Measurements from ENCODE around the gene C1orf122.

The C1orf122 gene

GRCh38 chr1:37846647-37847339, 39.2 kb downstream of the C1orf122 start:
- DNase-seq, result no peak

- no peak for DNase-seq
Observed at GRCh38 chr1:37849480-37849879, 41.9 kb downstream of the C1orf122 start.

GRCh38 chr1:37850352-37850955, 42.9 kb downstream of the C1orf122 start:
- no peak for DNase-seq

- DNase-seq, result no peak
Observed at GRCh38 chr1:37851262-37851661, 43.7 kb downstream of the C1orf122 start.

GRCh38 chr1:37851782-37852210, 44.2 kb downstream of the C1orf122 start:
- DNase-seq, result no peak

- DNase-seq, result no peak
Observed at GRCh38 chr1:37853157-37853556, 45.6 kb downstream of the C1orf122 start.

- DNase-seq, result no peak
Observed at GRCh38 chr1:37854406-37854805, 46.8 kb downstream of the C1orf122 start.
